GM23248 (cell line): ENCODE measurements around the gene GPR39.

Experiments used
- EZH2 ChIP-seq: fragments of 200-600 bp; sonication (generic); IDR thresholded peaks from 2 replicates; pipeline ENCODE4 v1.6.1; 2018; ENCODE audit warnings: antibody characterized with exemption, mild to moderate bottlenecking; ENCODE audit not compliant: insufficient read depth, poor library complexity, severe bottlenecking
- EZH2phosphoT487 ChIP-seq: fragments of 200-600 bp; sonication (generic); IDR thresholded peaks from 2 replicates; pipeline ENCODE4 v1.6.1; 2018; ENCODE audit warnings: antibody characterized with exemption, moderate library complexity, mild to moderate bottlenecking, low read depth; ENCODE audit not compliant: insufficient read depth

- TF ChIP-seq EZH2 (no peak), EZH2phosphoT487 (no peak)
Measured at GRCh38 chr2:132559921-132560320, 143.3 kb downstream of the GPR39 start.
